Stimulated activated CD8-positive, alpha-beta memory T cell treated with anti-CD3 and anti-CD28 coated beads, Interleukin-15, amount 100 ng/mL, for 1 hour (primary cell): ENCODE results near the gene TMEM123.

Experiments
- DNase-seq: peaks from one replicate; pipeline ENCODE4 v3.0.0-alpha.2; 2020; ENCODE audit warnings: low read depth

The TMEM123 gene

GRCh38 chr11:102452461-102453301, at the start of gene TMEM123:
TMEM123 (minus strand) TSS chr11:102452765; CDS start chr11:102452623, 142 bp downstream.
- DNase-seq = peak; percentile 82

- no peak for DNase-seq
Observed at GRCh38 chr11:102500829-102501228, 48.3 kb upstream of the TMEM123 start.

GRCh38 chr11:102499931-102500330, 47.4 kb upstream of the TMEM123 start:
- DNase-seq = no peak

DNA sequence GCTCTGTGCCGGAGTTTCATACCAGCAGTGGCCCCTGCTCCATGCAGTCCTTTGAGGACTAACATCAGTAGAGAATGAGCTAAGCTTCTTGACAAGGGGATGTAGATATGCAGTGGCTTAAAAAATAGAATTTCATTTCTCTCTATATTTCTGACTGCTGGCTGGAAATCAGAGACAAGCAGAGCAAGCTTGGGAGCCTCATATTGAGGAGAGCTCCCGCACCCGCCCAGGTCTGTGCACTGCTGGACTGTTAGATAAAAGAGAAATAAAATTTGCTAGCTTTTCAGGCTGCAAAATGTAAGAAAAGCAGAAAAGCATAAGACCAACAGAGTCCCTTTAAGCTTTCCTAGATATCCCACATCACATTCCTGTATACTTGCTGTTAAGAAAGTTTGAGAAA, 46.6 kb upstream of the TMEM123 start:
- DNase-seq = no peak

DNA sequence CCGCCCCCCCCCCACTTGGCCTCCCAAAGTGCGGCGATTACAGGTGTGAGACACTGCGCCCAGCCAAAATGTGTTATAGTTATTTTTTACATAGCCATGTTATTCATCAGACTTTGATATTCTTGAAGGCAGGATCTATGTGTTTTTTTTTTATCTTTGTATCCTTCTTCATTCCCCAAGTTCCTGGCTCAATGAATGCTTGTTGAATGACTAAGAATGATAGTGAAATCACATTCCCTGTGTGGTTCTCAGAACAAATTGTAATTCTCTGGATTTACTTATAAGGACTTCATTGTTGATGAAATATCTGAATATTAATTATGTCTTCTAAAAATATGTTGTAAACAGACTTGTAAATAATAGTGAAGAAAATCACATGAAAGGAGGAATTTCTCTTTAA, 44.5 kb upstream of the TMEM123 start:
- no peak for DNase-seq

GRCh38 chr11:102495161-102496042, 42.8 kb upstream of the TMEM123 start:
- peak; percentile 7 for DNase-seq

DNA sequence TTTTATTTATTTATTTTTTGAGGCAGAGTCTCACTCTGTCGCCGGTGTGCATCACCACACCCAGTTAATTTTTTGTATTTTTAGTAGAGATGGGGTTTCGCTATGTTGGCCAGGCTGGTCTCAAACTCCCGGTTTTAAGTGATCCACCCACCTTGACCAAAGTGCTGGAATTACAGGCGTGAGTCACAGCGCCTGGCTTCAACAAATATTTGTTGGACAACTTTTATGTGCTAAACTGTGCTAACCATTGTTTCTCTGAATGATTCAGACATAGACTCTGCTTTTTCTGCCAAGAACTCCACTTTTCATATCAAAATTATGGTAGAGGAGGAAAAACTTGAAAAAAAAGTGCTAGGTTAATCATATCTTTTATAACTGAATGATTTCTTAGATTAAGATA, 41.7 kb upstream of the TMEM123 start:
- no peak for DNase-seq

DNA sequence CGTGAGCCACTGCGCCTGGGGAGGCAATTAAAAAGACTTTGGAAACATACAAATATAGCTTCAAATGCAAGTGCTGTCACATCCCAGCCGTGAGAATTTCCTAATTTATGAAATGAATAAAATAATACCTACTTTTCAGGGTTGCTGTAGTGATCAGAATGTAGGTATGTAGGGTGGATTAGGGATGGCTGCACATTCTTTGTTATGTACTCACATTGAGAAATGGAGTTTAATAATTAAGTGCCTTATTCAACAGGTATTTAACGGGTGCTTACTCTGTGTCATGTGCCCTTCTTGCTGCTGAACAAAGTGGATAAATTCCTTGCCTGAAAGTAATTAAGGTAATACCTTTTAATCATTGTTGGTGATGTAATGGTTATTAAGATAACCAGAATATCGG, 41.0 kb upstream of the TMEM123 start:
- no peak for DNase-seq

- no peak for DNase-seq
Observed at GRCh38 chr11:102491969-102492368, 39.4 kb upstream of the TMEM123 start.

DNA sequence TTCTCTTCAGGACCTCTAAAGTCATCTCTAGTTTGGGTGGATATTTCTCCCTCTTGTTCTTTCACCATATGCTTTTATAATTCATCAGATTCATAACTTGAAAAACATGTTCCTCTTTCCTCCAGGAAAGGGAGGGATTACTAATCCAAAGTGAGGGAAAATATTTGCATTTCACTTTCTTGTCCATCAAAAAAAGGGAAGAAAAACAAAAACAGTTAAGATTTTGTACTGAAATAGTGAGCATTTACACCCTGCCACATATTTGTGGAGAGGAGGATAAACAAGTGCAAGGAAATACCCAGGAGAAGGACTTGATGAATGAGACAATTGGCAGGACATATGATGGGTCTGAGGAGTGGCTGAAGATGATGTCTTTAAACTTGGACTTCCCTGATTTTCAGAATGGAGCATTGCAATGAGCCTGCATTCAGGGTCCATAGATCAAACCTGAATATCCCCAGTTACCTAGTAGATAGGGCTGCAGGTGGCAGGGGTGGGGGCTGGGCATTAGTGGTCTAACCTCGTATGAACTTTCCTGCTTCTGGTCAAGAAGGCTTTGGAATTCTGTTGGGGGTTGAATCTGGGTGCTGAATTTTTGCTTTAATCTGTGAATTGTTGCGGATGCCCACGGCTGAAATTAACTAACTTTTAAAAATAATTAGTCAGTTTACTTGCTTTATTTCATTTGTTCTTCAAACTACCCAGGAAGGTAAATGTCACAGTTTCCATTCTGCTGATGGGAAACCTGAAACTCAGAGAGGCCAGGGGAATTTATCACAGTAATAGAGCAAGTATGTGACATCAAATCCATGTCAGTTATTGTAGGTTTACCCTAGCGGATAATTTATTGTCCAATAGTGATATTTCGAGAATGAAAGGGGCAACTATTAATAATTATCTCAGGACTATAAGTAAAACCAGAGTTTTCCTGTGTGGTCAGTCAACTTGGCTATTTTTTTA, 36.9 kb upstream of the TMEM123 start:
- DNase-seq = no peak

- no peak for DNase-seq
Observed at GRCh38 chr11:102488208-102488607, 35.6 kb upstream of the TMEM123 start.

GRCh38 chr11:102487214-102487613, 34.6 kb upstream of the TMEM123 start:
- no peak for DNase-seq

- no peak for DNase-seq
Observed at GRCh38 chr11:102486584-102486983, 34.0 kb upstream of the TMEM123 start.

- DNase-seq = no peak
Observed at GRCh38 chr11:102485095-102485722, 32.6 kb upstream of the TMEM123 start.

DNA sequence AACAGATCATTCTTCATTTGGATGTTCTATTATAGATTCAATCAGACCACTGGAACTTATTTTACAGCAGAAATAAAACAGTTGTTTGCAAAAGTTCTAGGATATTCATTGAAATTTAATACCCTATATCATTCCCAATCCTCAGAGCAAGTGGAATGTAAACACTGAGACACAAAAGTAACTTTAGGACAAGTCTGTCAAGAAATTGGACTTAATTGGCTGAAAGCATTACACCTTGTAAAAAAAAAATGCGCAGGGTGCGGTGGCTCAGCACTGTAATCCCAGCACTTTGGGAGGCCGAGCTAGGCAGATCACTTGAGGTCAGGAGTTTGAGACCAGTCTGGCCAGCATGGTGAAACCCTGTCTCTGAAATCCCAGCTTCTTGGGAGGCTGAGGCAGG, 29.9 kb upstream of the TMEM123 start:
- no peak for DNase-seq

- DNase-seq = no peak
Observed at GRCh38 chr11:102479733-102480132, 27.2 kb upstream of the TMEM123 start.

DNA sequence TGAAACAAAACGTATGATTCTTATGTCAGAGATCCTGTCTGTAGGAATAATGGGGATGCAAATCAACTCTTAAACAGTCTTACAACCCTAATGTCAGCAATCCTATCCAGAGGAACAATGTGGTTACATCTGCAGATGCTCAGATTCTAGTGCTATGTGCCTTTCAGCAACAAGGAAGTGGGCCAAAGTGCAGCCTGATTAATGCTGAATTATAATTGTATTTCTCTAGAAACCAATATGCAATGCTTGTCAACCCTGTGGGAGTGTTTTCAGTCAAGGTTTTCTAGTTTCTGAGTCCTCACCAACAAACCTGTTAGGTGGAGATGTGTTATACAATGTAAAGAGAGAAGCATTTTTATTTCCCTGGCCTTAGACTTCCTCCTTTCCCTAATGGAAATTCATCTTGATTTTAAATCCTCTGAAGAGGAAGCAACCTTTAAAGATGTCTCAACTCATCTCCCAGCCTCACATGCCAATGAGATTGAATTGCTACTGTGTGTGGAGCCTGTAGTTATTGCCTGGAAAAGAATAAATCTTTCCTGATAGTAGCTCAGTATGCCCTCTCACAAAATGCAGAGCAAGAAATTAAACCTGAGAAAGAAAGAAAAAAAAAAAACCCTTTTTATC, 26.2 kb upstream of the TMEM123 start:
- DNase-seq = no peak

DNA sequence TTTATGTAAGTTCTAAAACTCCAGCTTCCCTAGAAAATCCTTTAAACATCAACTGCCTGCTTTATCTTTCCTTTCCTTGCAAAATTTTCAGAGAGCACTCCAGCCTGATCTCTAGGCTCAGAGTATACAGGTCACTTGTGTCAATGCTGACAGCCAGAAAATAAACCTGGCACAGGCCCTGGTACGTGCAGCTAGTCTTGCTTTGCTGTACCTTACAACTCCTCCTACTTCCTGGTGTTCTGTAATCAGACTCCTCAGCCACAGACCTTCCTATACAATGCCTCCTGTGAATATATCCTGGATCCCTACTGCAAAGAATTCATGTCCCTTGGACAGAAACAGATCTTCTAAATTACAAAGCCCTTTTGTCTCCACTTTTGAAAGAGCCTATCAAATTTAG, 24.2 kb upstream of the TMEM123 start:
- DNase-seq = no peak

DNA sequence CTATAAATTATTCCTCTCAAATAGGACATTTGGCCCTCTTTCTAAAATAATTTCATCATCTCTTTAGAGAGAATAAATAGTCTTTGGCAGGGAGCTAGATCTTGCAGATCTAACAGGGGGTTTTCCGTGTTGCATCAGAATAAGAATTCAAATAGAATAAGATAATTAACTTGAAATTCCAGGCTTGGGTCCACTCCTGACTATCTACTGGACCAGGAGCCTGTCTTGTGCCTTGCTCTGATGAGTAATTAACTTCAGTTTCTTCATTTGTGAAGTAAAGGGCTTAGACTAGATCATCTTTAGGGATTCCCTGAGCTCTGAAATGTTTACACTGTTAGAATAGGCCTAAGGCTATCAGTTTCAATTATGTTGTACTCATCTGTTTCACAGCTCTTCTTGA, 23.5 kb upstream of the TMEM123 start:
- no peak for DNase-seq

DNA sequence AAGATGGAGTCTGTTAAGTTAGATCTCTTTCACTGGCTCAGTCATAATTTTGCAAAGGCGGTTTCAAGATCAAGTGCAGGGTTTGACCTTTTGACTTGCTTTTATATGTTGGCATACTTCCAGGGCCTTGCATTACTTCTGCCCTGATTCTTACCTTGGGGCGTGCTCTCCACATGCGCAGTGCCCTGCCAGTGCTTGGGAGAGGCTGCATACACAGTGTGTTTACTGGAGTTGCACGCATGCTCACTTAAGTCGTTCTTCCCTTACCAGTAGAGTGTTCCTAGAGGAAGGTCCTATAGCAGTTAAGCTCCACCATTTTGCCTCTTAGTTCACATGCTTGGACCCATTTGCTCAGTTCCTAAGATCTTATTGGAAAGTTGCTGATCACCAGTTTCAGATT, 21.0 kb upstream of the TMEM123 start:
- DNase-seq = no peak

DNA sequence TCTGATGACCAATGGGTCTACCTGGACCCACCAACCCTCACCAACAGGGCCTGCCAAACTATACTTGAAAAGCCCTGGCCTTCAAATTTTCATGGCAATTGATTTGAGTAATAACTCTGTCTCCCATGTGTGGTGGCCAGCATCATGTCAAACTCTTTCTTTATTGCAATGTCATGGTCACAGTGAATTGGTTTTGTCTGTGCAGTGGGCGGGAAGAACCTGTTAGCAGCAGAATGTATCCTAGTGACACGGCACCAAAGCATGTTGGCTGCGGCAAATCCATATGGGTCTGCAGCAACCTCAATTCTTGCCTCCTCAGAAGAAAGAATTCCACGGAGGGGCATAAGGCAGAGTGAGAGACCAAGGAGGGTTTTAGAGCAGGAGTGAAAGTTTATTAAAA, 19.6 kb upstream of the TMEM123 start:
- no peak for DNase-seq
